Measurements from ENCODE around the gene PRKCE. TPM values are rescaled to one million over a fixed set of nuclear protein-coding genes. Genes with fewer than 3 reads are reported as not detected.

The PRKCE gene
- total and polyA plus RNA-seq, 2 of the 8 experiments (the other 6 are each of a cell fraction or from before 2014, with no cell fraction given), result 0.54 to 2.1 TPM

DNA sequence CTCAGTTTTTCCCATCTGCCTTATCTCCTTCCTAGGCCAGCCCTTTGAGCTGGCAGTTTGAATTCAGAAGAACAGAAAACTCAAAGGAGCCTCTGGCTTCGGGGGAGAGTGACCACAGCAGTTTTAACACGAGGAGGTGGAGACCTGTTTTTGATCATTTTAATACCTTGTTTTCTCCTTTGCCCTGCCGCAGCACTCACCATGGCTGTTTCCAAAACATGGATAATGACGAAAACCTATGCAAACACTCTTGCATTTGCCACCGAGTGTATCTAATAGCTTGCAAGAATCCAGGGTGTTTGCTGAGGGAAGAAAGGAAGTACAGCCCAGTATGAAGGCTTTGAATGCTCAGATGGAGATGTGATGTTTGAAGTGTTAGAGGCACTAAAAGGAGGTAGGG is 167.1 kb downstream of the PRKCE start (continued):
- TF ChIP-seq, protein P1, sequence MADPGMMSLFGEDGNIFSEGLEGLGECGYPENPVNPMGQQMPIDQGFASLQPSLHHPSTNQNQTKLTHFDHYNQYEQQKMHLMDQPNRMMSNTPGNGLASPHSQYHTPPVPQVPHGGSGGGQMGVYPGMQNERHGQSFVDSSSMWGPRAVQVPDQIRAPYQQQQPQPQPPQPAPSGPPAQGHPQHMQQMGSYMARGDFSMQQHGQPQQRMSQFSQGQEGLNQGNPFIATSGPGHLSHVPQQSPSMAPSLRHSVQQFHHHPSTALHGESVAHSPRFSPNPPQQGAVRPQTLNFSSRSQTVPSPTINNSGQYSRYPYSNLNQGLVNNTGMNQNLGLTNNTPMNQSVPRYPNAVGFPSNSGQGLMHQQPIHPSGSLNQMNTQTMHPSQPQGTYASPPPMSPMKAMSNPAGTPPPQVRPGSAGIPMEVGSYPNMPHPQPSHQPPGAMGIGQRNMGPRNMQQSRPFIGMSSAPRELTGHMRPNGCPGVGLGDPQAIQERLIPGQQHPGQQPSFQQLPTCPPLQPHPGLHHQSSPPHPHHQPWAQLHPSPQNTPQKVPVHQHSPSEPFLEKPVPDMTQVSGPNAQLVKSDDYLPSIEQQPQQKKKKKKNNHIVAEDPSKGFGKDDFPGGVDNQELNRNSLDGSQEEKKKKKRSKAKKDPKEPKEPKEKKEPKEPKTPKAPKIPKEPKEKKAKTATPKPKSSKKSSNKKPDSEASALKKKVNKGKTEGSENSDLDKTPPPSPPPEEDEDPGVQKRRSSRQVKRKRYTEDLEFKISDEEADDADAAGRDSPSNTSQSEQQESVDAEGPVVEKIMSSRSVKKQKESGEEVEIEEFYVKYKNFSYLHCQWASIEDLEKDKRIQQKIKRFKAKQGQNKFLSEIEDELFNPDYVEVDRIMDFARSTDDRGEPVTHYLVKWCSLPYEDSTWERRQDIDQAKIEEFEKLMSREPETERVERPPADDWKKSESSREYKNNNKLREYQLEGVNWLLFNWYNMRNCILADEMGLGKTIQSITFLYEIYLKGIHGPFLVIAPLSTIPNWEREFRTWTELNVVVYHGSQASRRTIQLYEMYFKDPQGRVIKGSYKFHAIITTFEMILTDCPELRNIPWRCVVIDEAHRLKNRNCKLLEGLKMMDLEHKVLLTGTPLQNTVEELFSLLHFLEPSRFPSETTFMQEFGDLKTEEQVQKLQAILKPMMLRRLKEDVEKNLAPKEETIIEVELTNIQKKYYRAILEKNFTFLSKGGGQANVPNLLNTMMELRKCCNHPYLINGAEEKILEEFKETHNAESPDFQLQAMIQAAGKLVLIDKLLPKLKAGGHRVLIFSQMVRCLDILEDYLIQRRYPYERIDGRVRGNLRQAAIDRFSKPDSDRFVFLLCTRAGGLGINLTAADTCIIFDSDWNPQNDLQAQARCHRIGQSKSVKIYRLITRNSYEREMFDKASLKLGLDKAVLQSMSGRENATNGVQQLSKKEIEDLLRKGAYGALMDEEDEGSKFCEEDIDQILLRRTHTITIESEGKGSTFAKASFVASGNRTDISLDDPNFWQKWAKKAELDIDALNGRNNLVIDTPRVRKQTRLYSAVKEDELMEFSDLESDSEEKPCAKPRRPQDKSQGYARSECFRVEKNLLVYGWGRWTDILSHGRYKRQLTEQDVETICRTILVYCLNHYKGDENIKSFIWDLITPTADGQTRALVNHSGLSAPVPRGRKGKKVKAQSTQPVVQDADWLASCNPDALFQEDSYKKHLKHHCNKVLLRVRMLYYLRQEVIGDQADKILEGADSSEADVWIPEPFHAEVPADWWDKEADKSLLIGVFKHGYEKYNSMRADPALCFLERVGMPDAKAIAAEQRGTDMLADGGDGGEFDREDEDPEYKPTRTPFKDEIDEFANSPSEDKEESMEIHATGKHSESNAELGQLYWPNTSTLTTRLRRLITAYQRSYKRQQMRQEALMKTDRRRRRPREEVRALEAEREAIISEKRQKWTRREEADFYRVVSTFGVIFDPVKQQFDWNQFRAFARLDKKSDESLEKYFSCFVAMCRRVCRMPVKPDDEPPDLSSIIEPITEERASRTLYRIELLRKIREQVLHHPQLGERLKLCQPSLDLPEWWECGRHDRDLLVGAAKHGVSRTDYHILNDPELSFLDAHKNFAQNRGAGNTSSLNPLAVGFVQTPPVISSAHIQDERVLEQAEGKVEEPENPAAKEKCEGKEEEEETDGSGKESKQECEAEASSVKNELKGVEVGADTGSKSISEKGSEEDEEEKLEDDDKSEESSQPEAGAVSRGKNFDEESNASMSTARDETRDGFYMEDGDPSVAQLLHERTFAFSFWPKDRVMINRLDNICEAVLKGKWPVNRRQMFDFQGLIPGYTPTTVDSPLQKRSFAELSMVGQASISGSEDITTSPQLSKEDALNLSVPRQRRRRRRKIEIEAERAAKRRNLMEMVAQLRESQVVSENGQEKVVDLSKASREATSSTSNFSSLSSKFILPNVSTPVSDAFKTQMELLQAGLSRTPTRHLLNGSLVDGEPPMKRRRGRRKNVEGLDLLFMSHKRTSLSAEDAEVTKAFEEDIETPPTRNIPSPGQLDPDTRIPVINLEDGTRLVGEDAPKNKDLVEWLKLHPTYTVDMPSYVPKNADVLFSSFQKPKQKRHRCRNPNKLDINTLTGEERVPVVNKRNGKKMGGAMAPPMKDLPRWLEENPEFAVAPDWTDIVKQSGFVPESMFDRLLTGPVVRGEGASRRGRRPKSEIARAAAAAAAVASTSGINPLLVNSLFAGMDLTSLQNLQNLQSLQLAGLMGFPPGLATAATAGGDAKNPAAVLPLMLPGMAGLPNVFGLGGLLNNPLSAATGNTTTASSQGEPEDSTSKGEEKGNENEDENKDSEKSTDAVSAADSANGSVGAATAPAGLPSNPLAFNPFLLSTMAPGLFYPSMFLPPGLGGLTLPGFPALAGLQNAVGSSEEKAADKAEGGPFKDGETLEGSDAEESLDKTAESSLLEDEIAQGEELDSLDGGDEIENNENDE (IDR thresholded peaks at IDR 0.05; ENCODE audit: insufficient replicate concordance, low read length), result no peak
- TF ChIP-seq TAF7 (optimal IDR thresholded peaks at IDR 0.05; ENCODE audit: borderline replicate concordance, low read depth, low read length), result no peak
- no peak for TF ChIP-seq CEBPB (IDR thresholded peaks at IDR 0.05; ENCODE audit: low read depth, low read length)
- no peak for TF ChIP-seq SP4 (IDR thresholded peaks at IDR 0.05; ENCODE audit: low read length)
- no peak for TF ChIP-seq ZNF274 (IDR thresholded peaks at IDR 0.05; ENCODE audit: borderline replicate concordance, extremely low read depth, low read length)
- TF ChIP-seq RBBP5 (IDR thresholded peaks at IDR 0.05; ENCODE audit: borderline replicate concordance, low read depth, low read length), result no peak
- TF ChIP-seq, protein P2, sequence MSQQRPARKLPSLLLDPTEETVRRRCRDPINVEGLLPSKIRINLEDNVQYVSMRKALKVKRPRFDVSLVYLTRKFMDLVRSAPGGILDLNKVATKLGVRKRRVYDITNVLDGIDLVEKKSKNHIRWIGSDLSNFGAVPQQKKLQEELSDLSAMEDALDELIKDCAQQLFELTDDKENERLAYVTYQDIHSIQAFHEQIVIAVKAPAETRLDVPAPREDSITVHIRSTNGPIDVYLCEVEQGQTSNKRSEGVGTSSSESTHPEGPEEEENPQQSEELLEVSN (IDR thresholded peaks at IDR 0.05), result no peak
- TF ChIP-seq JUN (IDR thresholded peaks at IDR 0.05; ENCODE audit: low read depth, low read length), result no peak
- no peak for TF ChIP-seq SAP30 (IDR thresholded peaks at IDR 0.05; ENCODE audit: insufficient read depth, insufficient replicate concordance, low read length)
- no peak for TF ChIP-seq KDM5A (IDR thresholded peaks at IDR 0.05; ENCODE audit: low read length)
- TF ChIP-seq FOSL1 (IDR thresholded peaks at IDR 0.05; ENCODE audit: insufficient read depth, low read depth, low read length), result no peak
